HG03521 (cell line): Measurements from ENCODE around the gene HUWE1.
"Not testable (repeated sequence)": the region's sequence is repeated elsewhere in the genome, so short reads cannot be mapped to it uniquely, and the experiment has no call there.

Source experiments
- ATAC-seq: cut with Tn5 transposase; IDR thresholded peaks from one replicate; pipeline ENCODE4 v1.9.1; 2021; ENCODE audit warnings: mild to moderate bottlenecking, moderate library complexity; ENCODE audit not compliant: unreplicated experiment

Gene HUWE1

DNA sequence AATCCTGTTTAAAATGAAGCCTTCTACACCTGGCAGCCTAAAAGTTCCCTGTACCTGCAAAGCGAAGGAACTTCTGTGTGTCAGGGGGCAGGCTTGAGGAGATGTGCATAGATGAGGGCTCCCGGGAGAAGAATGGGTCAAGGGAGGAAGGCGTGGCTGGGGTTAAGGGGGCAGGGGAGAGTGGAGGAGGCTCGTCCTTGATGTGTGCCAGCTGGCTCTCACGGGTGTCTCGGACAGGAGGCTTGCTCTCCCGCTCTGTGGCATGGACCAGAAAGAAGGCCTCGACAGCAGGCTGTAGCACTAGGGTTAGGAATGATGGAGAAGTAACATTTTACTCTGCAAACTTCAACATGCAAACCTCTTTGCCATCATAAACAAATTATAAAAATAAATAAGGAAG is 147.7 kb downstream of the HUWE1 start:
- no peak for ATAC-seq

DNA sequence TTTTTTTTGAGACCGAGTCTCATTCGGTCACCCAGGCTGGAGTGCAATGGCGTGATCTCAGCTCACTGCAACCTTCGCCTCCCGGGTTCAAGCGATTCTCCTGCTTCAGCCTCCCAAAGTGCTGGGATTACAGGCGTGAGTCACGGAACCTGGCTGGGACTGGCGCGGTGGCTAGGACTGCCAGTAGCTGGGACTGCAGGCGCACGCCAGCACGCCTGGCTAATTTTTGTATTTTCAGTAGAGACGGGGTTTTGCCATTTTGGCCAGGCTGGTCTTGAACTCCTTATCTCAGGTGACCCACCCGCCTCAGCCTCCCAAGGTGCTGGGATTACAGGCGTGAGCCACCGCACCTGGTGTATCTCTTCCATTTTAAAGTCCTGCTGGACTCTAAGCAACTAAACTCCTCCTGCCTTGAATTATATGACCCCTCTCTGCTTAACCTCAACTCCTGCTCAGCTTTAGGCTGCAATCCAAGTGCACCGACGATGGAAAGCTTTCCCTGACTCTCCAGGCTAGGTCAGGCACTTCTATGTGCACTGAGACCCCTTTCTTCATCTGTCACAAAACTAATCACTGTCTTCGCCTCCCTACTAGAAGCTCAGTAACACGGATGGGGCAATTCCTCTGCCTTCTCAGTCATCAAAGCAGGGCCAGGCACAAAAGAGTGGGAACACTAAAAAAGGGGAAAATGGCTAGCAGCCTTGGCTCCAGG is 155.1 kb downstream of the HUWE1 start:
- ATAC-seq: not testable (repeated sequence)

DNA sequence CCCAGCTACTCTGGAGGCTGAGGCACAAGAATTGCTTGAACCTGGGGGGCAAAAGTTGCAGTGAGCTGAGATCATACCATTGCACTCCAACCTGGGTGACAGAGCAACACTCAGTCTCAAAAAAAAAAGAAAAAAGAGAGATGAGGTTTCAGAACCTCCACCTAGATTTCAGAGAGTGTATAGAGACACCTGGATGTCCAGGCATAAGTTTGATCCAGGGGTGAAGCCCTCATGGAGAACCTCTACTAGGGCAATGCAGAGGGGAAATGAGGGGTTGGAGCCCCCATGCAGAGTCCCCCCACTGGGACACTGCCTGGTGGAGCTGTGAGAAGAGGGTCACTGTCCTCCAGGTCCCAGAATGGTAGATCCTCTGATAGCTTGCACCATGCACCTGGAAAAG is 159.5 kb downstream of the HUWE1 start:
- ATAC-seq: no peak

DNA sequence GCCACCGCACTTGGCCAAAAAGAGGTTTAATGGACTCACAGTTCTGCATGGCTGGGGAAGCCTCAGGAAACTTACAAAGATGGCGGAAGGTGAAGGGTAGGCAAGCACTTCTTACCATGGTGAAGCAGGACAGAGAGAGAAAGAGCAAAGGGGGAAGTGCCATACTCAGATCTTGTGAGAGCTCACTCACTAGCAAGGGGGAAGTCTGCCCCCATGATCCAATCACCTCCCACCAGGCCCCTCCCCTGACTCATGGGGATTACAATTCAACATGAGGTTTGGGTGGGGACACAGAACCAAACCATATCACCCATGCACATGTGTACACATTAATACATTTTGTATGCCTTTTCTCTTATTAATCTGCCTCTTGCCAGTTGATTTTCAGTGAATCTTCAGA is 175.2 kb downstream of the HUWE1 start:
- no peak for ATAC-seq

DNA sequence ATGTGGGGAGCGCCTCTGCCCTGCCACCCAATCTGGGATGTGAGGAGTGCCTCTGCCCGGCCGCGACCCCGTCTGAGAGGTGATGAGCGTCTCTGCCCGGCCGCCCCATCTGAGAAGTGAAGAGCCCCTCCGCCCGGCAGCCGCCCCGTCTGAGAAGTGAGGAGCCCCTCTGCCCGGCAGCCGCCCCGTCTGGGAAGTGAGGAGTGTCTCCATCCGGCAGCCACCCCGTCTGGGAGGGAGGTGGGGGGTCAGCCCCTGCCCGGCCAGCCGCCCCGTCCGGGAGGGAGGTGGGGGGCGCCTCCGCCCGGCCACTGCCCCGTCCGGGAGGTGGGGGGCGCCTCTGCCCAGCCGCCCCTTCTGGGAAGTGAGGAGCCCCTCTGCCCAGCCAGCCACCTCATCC is 182.5 kb downstream of the HUWE1 start:
- not testable (repeated sequence) for ATAC-seq

DNA sequence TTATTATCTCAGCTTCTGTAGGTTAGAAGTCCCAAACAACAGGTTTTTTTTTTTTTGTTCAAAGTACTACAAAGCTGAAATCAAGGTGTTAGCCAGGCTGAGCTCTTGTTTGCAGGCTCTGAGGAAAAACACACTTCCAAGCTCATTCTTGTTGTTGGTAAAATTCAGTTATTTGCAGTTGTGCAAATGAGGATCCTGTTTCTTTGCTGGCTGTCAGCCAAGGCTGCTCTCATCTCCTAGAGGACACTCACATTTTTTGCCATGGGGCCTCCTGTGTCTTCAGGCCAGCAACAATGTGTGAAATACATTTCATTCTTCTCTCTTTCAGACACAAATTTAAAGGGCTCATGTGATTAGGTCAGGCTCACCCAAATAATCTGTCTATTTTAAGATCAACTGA is 192.1 kb downstream of the HUWE1 start:
- ATAC-seq: no peak

DNA sequence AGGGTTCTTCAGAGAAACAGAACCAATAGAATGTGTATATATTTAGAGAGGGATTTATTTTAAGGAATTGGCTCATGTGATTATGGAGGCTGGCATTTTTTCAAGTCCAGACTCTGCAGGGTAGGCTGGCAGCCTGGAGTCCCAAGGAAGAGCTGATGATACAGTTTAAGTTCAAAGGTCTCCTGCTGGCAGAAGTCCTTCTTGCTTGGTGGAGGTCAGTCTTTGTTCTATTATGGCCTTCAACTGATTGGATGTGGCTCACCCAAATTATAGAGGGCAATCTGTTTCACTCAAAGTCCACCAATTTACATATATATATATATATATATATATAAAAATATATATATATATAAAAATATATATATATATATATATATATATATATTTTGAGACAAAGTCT is 200.2 kb downstream of the HUWE1 start:
- ATAC-seq: no peak

- no peak for ATAC-seq
Measured at GRCh38 chrX:53483838-53484405, 202.6 kb downstream of the HUWE1 start.

DNA sequence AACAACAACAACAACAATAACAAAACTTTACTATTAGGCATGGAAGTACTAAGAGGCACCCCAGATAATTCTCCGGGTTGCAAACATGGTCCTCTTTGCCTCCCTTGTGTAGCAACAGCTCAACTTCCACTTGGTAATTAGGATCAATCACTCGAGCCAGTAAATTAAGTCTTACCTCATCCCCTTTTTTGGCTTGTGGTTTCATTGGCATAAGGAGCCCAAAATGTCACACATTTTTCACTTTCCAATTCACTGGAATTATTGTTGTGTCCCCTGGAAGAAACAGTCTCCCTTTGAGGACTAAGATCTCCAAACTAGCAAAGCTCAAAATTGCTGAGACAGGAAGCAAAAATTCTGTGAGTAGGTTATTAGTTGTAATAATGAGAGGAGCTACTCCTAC is 203.1 kb downstream of the HUWE1 start:
- ATAC-seq: no peak
